Measurements from ENCODE around the gene COMTD1.
A peak's percentile ranks its signal among the peaks of the same experiment; 100 is the strongest.

COMTD1 gene

GRCh38 chr10:75235375-75236177 is at the start of gene COMTD1:
Gene COMTD1 (minus strand): TSS chr10:75235957. CDS start chr10:75235928, 29 bp downstream.
- peak; percentile 94 for DNase-seq

- no peak for DNase-seq
These were observed 48.1 kb upstream of the COMTD1 start for GRCh38 chr10:75283671-75284470.

GRCh38 chr10:75283078-75283670 is 47.4 kb upstream of the COMTD1 start:
- DNase-seq: no peak

- DNase-seq: no peak
These were observed 46.2 kb upstream of the COMTD1 start for GRCh38 chr10:75281974-75282373.

- no peak for DNase-seq
These were observed 44.5 kb upstream of the COMTD1 start for GRCh38 chr10:75280236-75280635.

GRCh38 chr10:75276069-75276872 is 40.5 kb upstream of the COMTD1 start:
- no peak for DNase-seq

- no peak for DNase-seq
These were observed 37.1 kb upstream of the COMTD1 start for GRCh38 chr10:75272896-75273295.

GRCh38 chr10:75272094-75272493 is 36.3 kb upstream of the COMTD1 start:
- DNase-seq: no peak

GRCh38 chr10:75269605-75270004 is 33.8 kb upstream of the COMTD1 start:
- DNase-seq: no peak

- DNase-seq: no peak
These were observed 31.2 kb upstream of the COMTD1 start for GRCh38 chr10:75266945-75267344.

- no peak for DNase-seq
These were observed 30.1 kb upstream of the COMTD1 start for GRCh38 chr10:75265856-75266255.

- no peak for DNase-seq
These were observed 28.0 kb upstream of the COMTD1 start for GRCh38 chr10:75263806-75264205.

GRCh38 chr10:75261813-75262705 is 26.3 kb upstream of the COMTD1 start:
- DNase-seq: no peak

GRCh38 chr10:75260990-75261389 is 25.2 kb upstream of the COMTD1 start:
- no peak for DNase-seq

GRCh38 chr10:75254739-75255138 is 19.0 kb upstream of the COMTD1 start:
- no peak for DNase-seq

GRCh38 chr10:75253281-75254220 is 17.8 kb upstream of the COMTD1 start:
- DNase-seq: no peak

- no peak for DNase-seq
These were observed 15.2 kb upstream of the COMTD1 start for GRCh38 chr10:75250934-75251333.

- no peak for DNase-seq
These were observed 12.0 kb upstream of the COMTD1 start for GRCh38 chr10:75247797-75248196.

- DNase-seq: no peak
These were observed 10.7 kb upstream of the COMTD1 start for GRCh38 chr10:75246506-75246905.

Measured in stimulated activated CD4-positive, alpha-beta T cell treated with anti-CD3 and anti-CD28 coated beads, Interleukin-12 subunit alpha, Interleukin-12 subunit beta, amount 100 ng/mL, for 4 hours (primary cell).